Uterus (tissue), 2 donors: ENCODE measurements around the gene S100A3.

Experiments
- POLR2A ChIP-seq, 2 donors: fragments of 450-650 bp; IDR thresholded peaks; one replicate each; pipeline ENCODE4 v1.6.1; 2016; ENCODE audit warnings: antibody characterized with exemption in 2 of 2, mild to moderate bottlenecking in 1 of 2, moderate library complexity in 1 of 2
- TF ChIP-seq, protein P1 (sequence below), 4 experiments: fragments of 200-600 bp in 2 of 4; fragments of 450-650 bp in 2 of 4; sonication (generic) in 2 of 4; IDR thresholded peaks; one replicate each; pipeline ENCODE4 v1.5.1; 2016 to 2019; ENCODE audit warnings: antibody characterized with exemption in 4 of 4, mild to moderate bottlenecking in 2 of 4, moderate library complexity in 1 of 4

DNA sequence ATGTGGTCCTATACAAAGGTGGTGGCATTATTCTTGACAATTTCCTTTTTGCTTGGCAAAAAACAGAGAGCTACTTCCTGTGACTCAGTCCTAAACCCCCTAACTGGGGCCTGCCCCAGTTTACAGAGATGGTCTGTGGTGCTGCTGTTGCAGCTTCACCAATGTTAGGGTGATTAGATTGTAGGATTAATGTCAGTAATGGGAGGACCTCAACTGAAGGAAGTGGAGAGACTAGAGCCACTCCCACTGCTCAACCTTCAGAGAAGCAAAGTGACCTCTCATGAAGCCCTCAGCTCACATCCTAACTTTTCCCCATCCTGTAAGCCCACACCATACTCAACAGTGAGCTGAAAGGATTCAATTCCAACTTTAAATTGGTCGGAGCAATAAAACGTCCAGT lies 16.9 kb downstream of the S100A3 start:
- TF ChIP-seq, protein P1, sequence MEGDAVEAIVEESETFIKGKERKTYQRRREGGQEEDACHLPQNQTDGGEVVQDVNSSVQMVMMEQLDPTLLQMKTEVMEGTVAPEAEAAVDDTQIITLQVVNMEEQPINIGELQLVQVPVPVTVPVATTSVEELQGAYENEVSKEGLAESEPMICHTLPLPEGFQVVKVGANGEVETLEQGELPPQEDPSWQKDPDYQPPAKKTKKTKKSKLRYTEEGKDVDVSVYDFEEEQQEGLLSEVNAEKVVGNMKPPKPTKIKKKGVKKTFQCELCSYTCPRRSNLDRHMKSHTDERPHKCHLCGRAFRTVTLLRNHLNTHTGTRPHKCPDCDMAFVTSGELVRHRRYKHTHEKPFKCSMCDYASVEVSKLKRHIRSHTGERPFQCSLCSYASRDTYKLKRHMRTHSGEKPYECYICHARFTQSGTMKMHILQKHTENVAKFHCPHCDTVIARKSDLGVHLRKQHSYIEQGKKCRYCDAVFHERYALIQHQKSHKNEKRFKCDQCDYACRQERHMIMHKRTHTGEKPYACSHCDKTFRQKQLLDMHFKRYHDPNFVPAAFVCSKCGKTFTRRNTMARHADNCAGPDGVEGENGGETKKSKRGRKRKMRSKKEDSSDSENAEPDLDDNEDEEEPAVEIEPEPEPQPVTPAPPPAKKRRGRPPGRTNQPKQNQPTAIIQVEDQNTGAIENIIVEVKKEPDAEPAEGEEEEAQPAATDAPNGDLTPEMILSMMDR (IDR thresholded peaks at IDR 0.05), result no peak
- no peak for TF ChIP-seq POLR2A (IDR thresholded peaks at IDR 0.05)
